HG02759 (cell line): ENCODE results near the gene CEND1.

Experiments
- ATAC-seq: cut with Tn5 transposase; IDR thresholded peaks from one replicate; pipeline ENCODE4 v1.9.1; 2021; ENCODE audit warnings: mild to moderate bottlenecking, moderate library complexity; ENCODE audit not compliant: unreplicated experiment

CEND1 gene

DNA sequence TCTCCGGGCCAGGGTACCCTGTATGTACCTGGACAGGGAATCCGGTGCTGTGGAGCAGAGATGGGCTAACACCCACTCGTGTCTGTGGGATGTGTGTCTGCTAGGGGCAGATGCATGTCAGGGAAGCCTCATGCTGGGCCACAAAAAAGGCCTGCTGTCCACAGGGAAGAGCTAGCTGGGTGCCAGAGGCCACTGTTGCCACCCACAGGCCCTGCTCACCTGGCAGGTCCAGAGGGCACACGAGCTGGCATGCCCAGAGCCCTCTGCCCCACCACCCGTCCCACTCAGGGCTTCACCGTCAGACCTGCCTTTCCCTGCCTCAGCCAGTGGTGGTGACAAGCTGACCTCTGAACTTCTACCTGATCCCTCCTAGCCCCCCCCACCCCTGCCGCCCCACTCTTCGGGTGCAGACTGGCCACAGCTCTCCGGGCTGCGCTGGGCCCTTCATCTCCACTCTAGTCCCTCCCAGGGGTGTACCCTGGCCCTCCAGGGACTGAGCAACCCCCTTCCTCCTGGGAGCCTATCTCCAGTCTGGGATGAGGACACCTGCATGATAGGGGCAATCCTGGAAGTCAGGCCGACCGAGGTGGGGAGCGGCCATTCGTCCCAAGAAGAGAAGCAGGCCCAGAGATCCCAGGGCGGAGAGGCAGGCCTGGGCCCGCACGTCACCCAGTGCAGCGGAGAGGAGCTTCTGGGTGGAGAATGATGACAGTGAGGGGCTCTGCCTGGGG, 6.8 kb upstream of the CEND1 start:
- no peak for ATAC-seq

DNA sequence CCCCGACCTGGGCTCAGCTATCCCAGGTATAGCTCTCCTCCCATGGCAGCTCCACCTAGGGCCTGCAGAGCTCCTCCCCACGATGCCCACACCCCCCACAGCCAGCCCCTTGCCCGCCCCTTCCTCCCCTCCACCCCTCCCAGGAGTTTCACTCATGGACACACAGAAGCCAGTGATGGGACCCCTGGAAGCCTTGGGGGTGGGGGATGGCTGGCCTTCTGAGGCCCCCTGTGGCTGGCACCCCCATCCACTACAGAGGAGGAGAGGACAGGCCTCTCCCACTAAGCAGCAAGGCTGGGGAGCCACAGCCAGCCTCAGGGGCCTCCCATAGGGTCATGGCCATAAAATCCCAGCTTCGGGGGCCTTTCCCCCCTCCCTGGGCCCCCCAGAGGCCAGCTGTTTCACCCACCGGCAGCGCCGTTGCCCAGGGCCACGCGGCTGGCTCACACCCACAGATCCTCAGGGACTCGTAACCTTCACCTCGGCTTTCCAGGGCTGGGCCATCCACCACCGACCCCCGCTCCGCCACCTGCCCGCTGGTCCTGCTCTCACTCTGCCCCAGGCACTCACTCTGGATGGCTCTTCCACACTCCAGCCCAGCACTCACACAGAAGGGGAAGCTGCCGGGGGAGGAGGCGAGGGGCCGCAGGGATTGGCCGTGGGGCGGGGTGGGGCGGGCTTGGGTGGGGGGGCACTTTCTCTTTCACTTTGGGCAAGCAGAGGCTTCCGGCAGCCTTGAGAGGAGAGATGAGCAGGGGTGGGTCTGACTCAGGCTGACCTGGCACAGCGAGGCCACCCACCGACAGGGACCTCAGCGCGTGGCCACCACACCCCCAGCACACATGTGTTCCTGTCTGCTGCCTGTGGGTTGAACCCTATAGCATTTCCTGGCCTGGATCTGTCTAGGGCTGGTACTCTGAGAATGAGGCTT, 6.0 kb upstream of the CEND1 start:
- ATAC-seq = peak; percentile 20

DNA sequence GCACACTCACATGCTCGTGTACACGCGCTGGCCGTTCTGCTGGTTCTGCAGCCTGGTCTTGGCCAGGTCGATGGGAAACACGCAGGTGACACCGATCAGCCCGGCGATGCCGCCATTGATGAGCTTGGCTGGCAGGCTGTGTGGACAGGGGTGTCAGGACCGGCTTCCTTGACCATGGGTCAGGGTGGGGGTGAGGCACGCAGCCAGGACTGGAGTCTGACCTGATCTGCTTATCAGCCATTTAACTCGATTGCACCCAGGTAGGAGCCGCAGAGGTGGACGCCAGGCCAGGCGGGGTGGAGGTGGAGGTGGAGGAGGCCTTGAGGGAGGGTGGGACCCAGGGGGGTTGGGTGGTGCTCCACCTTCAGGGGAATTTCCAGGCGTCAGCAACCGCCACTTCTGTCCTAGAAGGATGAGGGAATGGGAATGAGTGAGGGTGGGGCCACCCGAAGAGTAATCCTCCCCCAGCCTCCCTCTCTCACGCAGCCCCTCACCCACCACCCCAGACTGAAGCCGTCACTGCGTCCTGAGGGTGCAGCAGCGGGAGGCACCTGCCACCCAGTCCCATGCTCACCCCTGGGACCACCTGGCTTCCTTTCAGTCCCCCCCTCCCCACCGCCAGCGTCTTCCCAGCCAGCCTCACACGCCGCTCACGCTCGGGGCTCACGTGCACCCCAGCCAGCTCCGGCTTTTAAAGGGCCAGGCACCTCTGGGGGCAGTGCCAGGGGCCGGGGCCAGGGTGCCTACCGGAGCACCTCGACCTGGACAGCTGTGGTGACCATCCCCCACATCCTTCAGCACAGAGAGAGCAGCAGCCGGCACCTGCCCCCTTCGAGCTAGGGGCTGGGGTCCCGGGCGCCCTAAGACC, 5.1 kb upstream of the CEND1 start:
- no peak for ATAC-seq

DNA sequence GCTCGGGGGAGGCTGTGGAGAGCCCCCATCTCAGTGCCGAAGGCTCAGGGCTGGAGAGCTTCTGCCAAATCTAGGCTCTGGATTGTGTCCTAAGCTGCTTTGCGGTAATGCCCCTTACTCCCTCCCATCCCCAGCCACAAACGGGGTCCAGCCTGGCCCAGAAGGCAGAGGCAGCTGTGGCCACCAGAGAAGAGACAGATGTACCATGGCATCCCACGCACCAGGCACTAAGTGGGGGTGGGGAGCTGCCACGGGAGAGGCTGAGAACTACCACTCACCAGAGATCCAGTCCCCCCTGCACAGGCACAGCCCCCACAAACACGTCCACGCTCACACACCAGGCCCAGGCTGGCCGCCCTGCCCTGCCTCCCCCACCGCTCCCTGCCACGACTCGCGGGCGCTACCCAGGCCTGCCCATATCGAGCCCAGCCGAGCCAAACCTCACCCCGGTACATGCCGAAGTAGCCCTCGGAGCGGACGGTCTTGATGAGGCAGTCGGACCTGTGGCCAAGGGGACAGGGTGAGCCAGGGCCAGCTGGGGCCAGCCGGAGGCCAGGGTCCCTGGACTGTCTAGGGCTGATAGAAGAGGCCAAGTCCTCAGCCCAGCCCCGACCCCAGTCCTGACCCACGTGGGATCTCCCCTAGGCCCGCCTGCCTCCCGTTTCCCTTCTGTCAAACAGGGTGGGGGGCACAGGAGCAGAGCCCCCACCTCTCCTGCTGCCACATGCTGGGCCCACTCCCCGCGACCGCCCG, 4.3 kb upstream of the CEND1 start:
- ATAC-seq = no peak

DNA sequence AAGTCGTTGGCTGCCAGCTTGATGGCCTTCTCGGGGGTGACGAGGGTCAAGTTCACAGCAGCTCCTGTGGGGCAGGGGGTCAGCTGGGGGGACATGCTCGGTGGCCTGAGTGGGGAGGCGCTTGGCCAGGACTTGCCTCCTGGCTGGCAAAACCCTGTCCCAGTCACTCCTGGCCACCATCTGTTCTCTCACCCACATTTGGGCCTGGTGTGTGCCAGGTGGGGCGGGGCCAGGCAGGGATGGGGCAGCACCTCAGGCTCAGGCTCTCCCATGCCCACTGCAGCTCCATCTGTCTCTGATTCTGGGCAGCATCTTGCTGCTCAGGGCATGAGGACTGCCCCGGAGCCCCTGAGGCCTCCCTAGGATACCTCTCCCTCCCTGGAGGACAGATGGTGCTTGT, 3.7 kb upstream of the CEND1 start:
- ATAC-seq = no peak

DNA sequence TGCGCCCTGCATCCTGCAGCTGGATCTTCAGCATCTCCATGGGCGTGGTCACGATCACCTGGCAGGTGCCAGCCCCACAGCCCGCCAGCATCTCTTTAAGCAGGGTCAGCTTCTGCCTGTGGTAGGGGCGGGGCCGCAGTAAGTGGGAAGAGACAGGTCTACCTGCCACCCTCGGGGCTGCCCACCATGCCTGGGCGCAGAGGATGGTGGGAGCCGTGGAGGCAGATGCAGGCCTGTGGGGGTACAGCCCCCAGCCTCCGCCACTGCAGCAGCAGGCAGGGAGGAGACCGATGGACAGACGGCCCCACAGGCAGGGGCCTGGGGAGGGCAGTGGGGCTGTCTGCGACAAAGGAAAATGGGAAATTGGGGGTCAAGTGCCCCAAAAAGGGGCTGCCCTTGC, 3.0 kb upstream of the CEND1 start:
- no peak for ATAC-seq

DNA sequence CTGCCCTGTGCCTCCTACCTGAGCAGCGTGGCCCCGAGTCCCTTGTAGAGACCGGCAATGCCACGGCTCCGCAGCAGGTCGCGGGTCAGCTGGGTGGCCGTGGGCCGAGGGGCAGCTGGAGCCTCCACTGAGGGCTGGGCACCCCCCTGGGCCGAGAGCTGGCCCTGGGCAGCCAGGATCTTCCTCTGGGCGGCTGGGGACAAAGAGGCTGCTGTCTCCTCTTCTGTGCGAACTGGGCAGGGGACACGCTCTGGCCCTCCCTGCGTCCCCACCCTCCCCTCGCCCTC, 2.6 kb upstream of the CEND1 start:
- no peak for ATAC-seq

DNA sequence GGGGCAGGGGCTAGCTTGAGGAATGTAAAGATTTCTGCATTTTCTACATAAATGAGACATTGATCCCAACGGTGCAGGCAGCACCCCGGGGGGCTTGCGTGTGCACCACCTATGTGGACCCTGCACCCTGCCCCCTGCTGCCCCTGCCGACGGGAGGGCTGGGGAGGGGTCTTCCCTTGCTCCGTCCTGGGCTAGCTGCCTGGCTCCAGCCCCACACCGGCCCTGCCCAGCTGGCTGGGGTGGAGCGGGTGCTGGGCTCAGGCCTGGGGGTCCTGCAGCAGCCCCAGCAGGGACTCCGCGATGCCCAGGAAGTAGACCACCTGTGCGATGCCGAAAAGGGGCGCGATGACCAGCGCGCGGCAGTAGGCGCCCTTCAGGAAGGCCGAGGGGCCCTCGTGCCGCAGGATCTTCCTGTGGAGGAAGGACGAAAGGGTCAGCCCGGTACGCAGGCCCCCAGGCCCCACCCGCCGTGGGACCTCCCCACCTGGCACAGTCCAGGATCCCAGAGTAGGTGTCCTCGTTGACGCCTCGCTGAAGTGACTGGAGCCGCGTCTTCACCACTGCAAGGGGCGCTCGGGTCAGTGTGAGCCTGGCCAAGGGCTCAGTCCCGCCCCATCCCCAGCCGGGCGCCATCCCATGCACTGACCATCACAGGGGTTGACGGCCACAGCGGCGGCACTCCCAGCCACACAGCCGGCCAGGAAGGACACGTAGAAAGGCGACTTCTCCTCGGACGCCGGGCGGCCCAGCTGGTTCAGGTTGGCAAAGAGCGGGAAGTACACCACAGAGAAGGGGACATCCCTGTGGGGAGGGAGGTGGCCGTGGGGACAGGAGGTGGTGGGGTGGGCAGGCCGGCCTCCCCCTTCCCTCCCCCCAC, 2.0 kb upstream of the CEND1 start:
- no peak for ATAC-seq

DNA sequence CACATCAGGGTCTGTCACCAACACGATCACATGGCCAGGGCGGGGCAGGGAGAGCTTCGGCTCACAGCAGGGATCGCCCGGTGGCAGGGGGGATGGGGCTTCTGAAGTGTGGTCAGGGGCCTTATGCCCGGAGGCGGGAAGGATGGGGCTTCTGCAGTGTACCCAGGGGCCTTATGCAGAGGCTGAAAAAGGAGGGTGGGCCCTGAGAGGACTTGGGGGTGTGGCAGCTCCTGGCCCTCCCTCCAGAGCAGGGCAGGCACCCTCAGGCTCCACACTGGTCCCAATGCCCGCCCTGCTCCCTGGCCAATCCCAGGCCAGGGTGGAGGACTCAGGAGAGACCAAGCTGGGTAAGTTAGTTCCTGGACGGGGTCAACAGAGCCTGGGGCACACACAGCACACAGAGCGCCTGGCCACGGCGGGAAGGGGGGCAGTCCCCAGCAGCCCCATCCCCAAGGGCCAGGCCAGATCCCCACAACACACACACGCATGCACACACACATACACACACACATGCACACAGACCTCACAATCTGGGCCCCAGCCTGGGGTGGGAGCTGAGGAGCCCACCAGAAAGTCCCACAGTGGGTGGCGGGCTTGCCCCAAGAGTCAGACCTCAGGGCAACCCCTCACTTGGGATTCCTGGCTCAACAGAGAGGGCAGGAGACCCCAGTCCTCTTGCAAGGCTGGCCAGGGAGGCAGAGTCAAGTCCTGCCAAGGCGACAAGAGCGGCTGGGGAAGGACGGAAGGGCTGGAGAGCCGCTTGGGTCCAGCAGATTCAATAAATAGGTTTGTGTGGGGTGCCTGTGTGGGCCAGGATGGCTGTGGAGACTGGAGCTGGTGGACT, 1.1 kb upstream of the CEND1 start:
- no peak for ATAC-seq

DNA sequence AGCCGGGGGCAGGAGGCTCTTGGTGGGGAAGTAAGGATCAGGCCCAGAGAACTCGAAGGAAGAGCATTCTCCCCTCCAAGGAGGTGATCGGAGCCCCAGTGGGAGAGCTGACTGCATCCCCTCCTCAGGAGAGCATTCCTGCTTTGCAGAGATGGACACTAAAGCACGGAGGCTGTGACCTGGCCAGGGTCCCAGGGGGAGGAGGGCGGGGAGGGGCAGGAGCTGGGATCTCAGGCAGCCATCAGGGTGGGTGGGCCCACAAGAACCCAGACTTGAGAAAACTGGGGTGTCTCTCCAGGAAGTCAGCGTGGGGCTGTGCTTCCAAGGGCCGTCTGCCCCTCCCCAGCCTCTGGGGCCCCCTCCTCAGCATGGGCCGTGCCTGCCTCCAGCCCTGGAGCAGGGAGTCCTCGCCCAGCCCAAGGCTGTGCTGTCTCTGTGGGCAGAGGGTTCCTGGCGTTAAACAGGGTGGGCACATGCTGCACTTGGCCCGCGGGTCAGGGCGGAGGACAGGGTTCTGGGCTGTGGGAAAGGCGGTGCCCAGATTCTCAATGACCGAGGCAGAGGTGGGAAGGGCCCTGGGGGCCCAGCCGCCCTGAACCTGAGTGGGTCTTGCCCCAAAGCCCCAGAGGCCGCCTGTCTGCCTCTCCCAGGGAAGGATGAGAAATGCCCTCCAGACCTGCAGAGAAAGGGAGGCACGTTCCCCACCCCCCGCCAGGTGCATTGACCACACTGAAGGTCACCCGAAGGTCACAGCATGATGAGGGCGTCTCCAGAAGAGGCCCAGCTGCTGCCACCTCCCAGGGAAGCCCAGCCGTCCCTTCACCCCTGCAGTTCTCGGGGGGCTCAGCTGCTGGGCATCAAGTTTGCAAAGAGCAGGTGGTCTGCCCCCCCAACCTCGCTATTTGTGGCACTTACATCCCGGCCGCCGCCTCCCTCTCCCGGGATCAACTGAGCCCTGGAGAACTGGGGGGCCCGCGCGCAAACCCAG, 643 bp downstream of the CEND1 start:
- ATAC-seq = no peak

DNA sequence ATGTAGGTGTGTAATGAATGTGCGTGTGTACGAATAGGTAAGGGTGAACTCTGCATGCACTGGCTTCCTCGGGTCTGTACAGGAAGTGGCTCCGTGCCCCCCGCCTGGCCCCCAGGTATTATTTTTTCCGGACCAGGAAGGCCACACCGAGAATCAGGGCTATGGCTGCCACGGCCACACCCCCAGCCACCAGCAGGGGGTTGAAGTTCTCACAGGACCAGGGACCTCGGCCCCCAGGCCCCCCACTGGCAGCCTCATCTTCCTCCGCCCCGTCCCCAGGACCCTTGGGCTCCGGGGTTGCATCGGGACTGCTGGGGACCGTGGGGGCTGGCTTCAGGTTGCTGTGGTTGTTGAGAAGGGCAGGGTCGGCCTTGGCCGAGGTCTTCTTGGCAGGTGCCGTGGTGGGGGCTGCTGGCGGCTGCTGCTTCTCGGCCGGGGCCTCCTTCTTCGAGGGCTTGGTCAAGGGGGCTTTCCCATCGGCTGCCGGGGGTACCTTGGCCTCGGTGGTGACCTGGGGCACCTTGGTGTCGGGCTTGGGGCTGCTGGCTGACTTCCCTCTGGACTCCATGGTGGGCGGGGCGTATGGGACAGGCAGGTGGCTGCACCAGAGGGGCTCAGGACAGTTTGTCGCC, 1.8 kb downstream of the CEND1 start:
- ATAC-seq = no peak

DNA sequence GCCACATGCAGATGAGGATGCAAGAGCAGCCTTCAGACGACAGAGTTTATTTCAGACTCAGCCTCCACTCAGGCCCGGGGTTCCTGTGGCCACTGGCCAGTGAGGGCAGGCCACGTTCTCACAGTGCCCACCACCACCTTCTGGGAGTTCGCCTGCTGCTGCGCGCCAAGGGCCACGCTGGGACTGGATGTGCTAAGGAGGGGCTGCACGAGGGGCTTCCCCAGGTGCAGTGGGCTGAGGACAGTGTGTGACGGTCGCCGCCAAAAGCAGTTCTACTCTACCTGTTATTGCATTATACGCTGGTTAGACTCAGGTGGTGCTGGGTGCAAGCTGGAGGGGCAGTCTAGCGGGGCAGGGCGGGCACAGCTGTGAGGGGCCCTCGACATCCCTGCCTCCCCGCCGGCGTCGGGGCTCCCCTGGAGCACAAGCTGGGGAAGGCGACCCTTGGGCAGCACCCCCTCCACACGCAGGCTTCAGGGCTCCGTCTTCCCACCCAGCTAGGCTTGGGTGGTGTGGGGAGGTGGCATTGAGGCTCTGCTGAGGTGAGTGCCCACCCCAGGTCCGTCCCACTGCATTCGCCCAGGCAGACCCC, 2.7 kb downstream of the CEND1 start:
- no peak for ATAC-seq

DNA sequence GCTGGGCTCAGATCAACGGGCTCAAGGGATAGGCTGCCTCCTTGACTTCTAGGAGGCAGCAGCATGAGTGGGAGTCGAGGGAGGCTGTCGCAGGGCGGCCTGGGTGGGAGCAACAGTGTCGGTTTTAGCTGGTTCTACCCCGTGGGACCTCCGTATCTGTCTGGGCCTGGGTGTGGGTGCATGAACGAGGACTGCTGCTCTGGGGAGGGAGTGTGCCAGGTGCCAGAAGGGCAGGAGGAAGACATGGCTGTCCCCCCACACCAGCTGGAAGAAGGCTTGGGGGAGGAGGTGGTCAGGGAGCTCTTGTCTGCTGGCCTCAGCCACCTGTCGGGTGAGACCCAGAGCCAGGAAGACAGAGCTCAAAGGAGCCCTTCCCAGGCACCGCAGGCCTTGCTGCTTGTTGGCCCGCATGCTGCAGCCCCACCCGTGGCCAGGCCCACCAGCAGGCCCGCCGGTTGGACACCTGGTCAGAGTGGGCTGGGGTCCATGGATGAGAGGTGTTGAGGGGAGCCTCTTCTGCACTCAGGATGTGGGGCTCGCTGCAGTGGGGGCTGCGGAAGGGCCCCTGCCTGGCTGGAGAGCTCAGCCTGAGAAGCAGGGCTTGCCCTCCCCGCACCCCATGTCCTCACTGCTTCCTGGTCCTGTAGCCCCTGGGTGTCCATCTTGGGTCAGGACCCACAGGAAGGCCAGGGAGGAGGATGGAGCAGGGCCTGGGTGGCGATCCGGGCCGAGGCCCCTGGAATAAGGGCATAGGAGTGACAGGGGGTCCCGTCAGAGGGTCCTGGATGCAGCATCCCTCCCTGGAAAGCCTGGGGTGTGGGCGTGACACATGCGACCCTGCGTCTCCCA, 3.4 kb downstream of the CEND1 start:
- no peak for ATAC-seq

DNA sequence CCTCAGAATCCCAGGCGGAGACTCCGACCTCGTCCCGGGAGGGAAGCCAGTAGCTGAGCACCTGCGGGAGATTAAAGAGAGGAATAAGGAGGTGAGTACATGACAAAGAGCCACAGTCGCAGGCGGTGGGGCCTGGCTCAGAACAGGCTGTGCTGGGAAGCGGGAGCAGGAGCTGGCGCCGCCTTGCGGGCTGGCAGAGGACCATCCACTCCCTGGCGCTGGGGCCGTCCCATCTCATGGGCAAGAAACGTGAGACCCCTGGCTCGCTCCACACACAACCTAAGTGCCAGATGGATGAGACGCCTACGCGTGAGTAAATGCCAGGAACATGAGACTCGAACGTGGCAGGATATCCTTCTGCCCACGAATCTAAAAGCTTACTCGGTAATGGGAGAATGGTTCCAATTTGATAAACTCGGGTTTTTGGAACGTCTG, 6.3 kb downstream of the CEND1 start:
- ATAC-seq = no peak

DNA sequence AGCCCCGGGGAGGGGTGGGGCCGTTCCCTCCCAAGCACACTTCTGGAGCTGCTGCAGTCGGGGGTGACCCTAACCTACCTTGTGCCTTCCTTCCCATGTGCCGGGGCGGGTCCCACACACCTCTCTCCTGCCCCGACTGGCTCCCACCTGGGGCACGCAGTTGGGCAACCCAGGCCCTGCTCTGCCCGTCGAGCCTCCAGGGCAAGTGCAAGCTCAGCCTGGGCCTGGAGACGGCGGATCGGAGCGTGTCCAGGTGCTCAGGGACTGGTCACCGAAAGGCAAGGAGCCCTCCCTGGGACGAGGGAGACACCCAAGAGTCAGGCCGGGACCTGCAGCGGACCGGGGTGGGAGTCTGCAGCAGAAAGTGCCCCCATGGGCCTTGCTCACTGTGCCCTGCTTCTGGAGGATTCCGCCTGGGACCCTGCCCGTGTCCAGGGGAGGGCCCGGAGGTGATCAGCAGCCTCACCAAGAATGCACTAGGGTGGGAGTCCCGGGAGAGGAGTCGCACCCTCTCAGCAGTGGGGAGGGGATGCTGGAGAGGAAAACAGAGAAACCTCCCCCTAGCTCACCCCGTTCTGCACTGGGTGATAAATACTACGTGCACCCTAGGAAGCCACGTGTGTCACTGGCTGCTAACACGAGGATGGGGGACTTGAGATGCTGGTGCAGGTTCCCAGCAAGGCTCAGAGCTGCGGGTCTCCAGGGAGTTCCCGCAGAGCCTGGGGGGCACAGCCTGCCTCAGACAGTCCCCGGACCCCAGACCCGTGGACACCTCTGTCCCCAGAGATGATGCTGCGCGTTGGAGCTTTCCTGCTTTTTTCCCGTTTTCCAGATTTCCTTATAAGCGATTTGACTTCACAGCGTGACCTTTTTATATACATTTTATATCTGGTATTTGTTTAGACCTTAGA, 7.4 kb downstream of the CEND1 start:
- ATAC-seq = no peak
